Testis (tissue), 3 donors: Measurements from ENCODE around the gene SHOC2. TPM values are rescaled to one million over a fixed set of nuclear protein-coding genes. Genes with fewer than 3 reads are reported as not detected.

Experiments used
- DNase-seq: peaks from one replicate; pipeline ENCODE4 v3.0.0-alpha.2; 2019
- H3K27ac ChIP-seq, 2 donors: fragments of 200-600 bp; sonication (generic); one replicate each; pipeline ENCODE4 v1.5.1; 2019
- H3K27me3 ChIP-seq: fragments of 200-600 bp; sonication (generic); one replicate; pipeline ENCODE4 v1.5.1; 2019
- H3K36me3 ChIP-seq: fragments of 200-600 bp; sonication (generic); one replicate; pipeline ENCODE4 v1.5.1; 2017; ENCODE audit warnings: low read depth; ENCODE audit errors: missing control alignments
- H3K4me1 ChIP-seq: fragments of 200-600 bp; sonication (generic); one replicate; pipeline ENCODE4 v1.5.1; 2019
- H3K4me3 ChIP-seq, 2 donors: fragments of 200-600 bp; sonication (generic); one replicate each; pipeline ENCODE4 v1.5.1; 2017 to 2019
- H3K9me3 ChIP-seq: fragments of 200-600 bp; sonication (generic); one replicate; pipeline ENCODE4 v1.5.1; 2017
- CTCF ChIP-seq, 3 experiments: fragments of 450-650 bp in 2 of 3; fragments of 200-600 bp in 1 of 3; sonication (generic) in 1 of 3; IDR thresholded peaks; one replicate each; pipeline ENCODE4 v1.5.1; 2016 to 2019; ENCODE audit warnings: antibody characterized with exemption in 3 of 3, mild to moderate bottlenecking in 2 of 3, moderate library complexity in 1 of 3
- POLR2A ChIP-seq: fragments of 450-650 bp; IDR thresholded peaks from one replicate; pipeline ENCODE4 v1.6.1; 2017; ENCODE audit warnings: antibody characterized with exemption, mild to moderate bottlenecking, moderate library complexity
- WGBS, 2 donors: methylation state at CpG; one replicate each; pipeline ENCODE4 v1.1.5; 2018; 5-methylcytosine and 5-hydroxymethylcytosine counted together
- intact Hi-C: fragments of 100-400 bp; cut with DNase I; formaldehyde crosslinking; loops from one replicate; pipeline ENCODE4 v1.15.1; 2023; ENCODE audit warnings: low total_unique reads
- polyA plus RNA-seq: library from polyadenylated mRNA; stranded (reverse); fragments of 350-450 nt; fragmentation: Illumina TruSeq; extraction: RNeasy Lipid Tissue Mini Kit (QIAGEN cat#74804); gene quantifications from one replicate; pipeline ENCODE4 v1.2.3, GENCODE V29; 2014; ENCODE audit warnings: low read depth, low replicate concordance; ENCODE audit not compliant: insufficient read depth
- total RNA-seq, 2 donors: library from RNA; depleted of rRNA; stranded (reverse); fragments of >200 nt; gene quantifications; one replicate each; pipeline ENCODE4 v1.2.3, GENCODE V29; 2016

Gene SHOC2
- total and polyA plus RNA-seq, 3 donors from 2014 or later: 61.5 to 104 (median 91.1) TPM

- intact Hi-C loops: no loop called here
- Histone ChIP-seq H3K4me3 (no peak overlapping the region), H3K36me3 (no peaks in the 10 kb centered on the region), H3K4me1 (no peaks in the 10 kb centered on the region), H3K27ac (no peak overlapping the region), H3K27me3 (no peaks in the 10 kb centered on the region), H3K9me3 (no peaks in the 10 kb centered on the region)
- TF ChIP-seq POLR2A: no peak
- no peak for TF ChIP-seq CTCF (IDR thresholded peaks at IDR 0.05)
- DNase-seq: no peak
- 61 to 66% methylated on average over 2 of the region's 2 CpGs for WGBS, 2 donors
Measured at GRCh38 chr10:111034598-111035310, 115.3 kb downstream of the SHOC2 start.

- Histone ChIP-seq H3K36me3 (no peaks in the 10 kb centered on the region), H3K27ac (no peak overlapping the region), H3K9me3 (no peaks in the 10 kb centered on the region), H3K4me3 (no peak overlapping the region), H3K27me3 (no peaks in the 10 kb centered on the region), H3K4me1 (no peaks in the 10 kb centered on the region)
- intact Hi-C loops: no loop called here
- TF ChIP-seq CTCF (IDR thresholded peaks at IDR 0.05): no peak
- TF ChIP-seq POLR2A: no peak
- DNase-seq: no peak
Measured at GRCh38 chr10:111035542-111035941, 116.1 kb downstream of the SHOC2 start.

- no peak for DNase-seq
- Histone ChIP-seq H3K27me3 (no peaks in the 10 kb centered on the region), H3K27ac (no peak overlapping the region), H3K9me3 (no peaks in the 10 kb centered on the region), H3K4me3 (no peak overlapping the region), H3K4me1 (no peaks in the 10 kb centered on the region), H3K36me3 (no peaks in the 10 kb centered on the region)
- TF ChIP-seq POLR2A (no peak), CTCF (IDR thresholded peaks at IDR 0.05) (no peak)
- intact Hi-C loops: no loop called here
Measured at GRCh38 chr10:111037858-111038257, 118.5 kb downstream of the SHOC2 start.

GRCh38 chr10:111039522-111039921 lies 120.1 kb downstream of the SHOC2 start:
- TF ChIP-seq POLR2A (no peak), CTCF (IDR thresholded peaks at IDR 0.05) (no peak)
- WGBS, 2 donors: 74 to 85% methylated on average over 2 of the region's 2 CpGs

GRCh38 chr10:111057006-111057405 lies 137.6 kb downstream of the SHOC2 start:
- Histone ChIP-seq H3K27ac (no peak overlapping the region), H3K36me3 (no peaks in the 10 kb centered on the region), H3K4me1 (no peaks in the 10 kb centered on the region), H3K4me3 (no peak overlapping the region), H3K9me3 (no peaks in the 10 kb centered on the region), H3K27me3 (no peaks in the 10 kb centered on the region)
- DNase-seq: no peak
- 79 to 83% methylated on average over 1 of the region's 1 CpG for WGBS, 2 donors
- intact Hi-C loops: no loop called here
- TF ChIP-seq POLR2A (no peak), CTCF (IDR thresholded peaks at IDR 0.05) (no peak)

More at GRCh38 chr10:111039522-111039921, 120.1 kb downstream of the SHOC2 start:
- no peaks in the 10 kb centered on the region for H3K4me1 ChIP-seq
- no peaks in the 10 kb centered on the region for H3K27me3 ChIP-seq
- no peaks in the 10 kb centered on the region for H3K9me3 ChIP-seq
- intact Hi-C loops: no loop called here
- no peak overlapping the region for H3K27ac ChIP-seq
- H3K36me3 ChIP-seq: no peaks in the 10 kb centered on the region
- H3K4me3 ChIP-seq: no peak overlapping the region
- no peak for DNase-seq
